Neural cell (in vitro differentiated cells): ENCODE results near the gene ANKRD33. TPM values are rescaled to one million over a fixed set of nuclear protein-coding genes. Genes with fewer than 3 reads are reported as not detected.

Experiments used
- H2AFZ ChIP-seq: fragments of 200-600, 300-800 bp; sonication (generic), shearing (Covaris generic); 2 replicates; pipeline ENCODE4 v1.6.0; 2014; ENCODE audit warnings: low read depth, mild to moderate bottlenecking, antibody characterized with exemption, low read length, moderate library complexity
- H3F3A ChIP-seq: fragments of 200-600 bp; shearing (Covaris generic); 2 replicates; pipeline ENCODE4 v1.6.1; 2016; ENCODE audit warnings: mild to moderate bottlenecking, moderate library complexity, mixed read lengths, antibody characterized with exemption, low read length; ENCODE audit not compliant: insufficient read depth, poor library complexity, severe bottlenecking
- H3K27ac ChIP-seq: fragments of 200-600, 300-800 bp; sonication (generic), shearing (Covaris generic); 2 replicates; pipeline ENCODE4 v1.5.1; 2014; ENCODE audit warnings: mild to moderate bottlenecking, low read length, moderate library complexity
- H3K27me3 ChIP-seq: fragments of 300-800, 200-600 bp; sonication (generic), shearing (Covaris generic); 2 replicates; pipeline ENCODE4 v1.6.0; 2014; ENCODE audit warnings: mild to moderate bottlenecking, low read depth, low read length, moderate library complexity; ENCODE audit not compliant: insufficient read depth
- H3K36me3 ChIP-seq: fragments of 300-800, 200-600 bp; sonication (generic), shearing (Covaris generic); 2 replicates; pipeline ENCODE4 v1.5.1; 2014; ENCODE audit warnings: mild to moderate bottlenecking, antibody characterized with exemption, low read length, moderate library complexity; ENCODE audit not compliant: insufficient read depth
- H3K4me2 ChIP-seq: fragments of 300-800, 200-600 bp; sonication (generic), shearing (Covaris generic); 2 replicates; pipeline ENCODE4 v1.6.0; 2014; ENCODE audit warnings: mild to moderate bottlenecking, low read length
- H3K4me3 ChIP-seq: fragments of 300-800, 200-600 bp; sonication (generic), shearing (Covaris generic); 2 replicates; pipeline ENCODE4 v1.5.1; 2014; ENCODE audit warnings: mild to moderate bottlenecking, low read length, moderate library complexity
- H3K79me2 ChIP-seq: fragments of 200-600 bp; shearing (Covaris generic); replicated peaks from 2 replicates; pipeline ENCODE4 v1.6.0; 2014; ENCODE audit warnings: mild to moderate bottlenecking, low read length, moderate library complexity; ENCODE audit not compliant: insufficient read depth
- H3K9ac ChIP-seq: fragments of 300-800, 200-600 bp; sonication (generic), shearing (Covaris generic); 2 replicates; pipeline ENCODE4 v1.6.1; 2016; ENCODE audit warnings: mild to moderate bottlenecking, low read length, mixed read lengths
- H3K9me2 ChIP-seq: fragments of 200-600 bp; shearing (Covaris generic); 2 replicates; pipeline ENCODE4 v1.6.1; 2016; ENCODE audit warnings: mild to moderate bottlenecking, low read length, mixed read lengths; ENCODE audit not compliant: insufficient read depth
- H3K9me3 ChIP-seq: fragments of 200-600, 300-800 bp; sonication (generic), shearing (Covaris generic); 2 replicates; pipeline ENCODE4 v1.6.1; 2016; ENCODE audit warnings: mild to moderate bottlenecking, mixed run types, low read length, moderate library complexity, mixed read lengths
- H4K20me1 ChIP-seq: fragments of 200-600 bp; shearing (Covaris generic); 2 replicates; pipeline ENCODE4 v1.6.1; 2016; ENCODE audit warnings: mild to moderate bottlenecking, mixed run types; ENCODE audit not compliant: insufficient read depth
- EP300 ChIP-seq: fragments of 450-650 bp; conservative IDR thresholded peaks from 2 replicates; pipeline ENCODE4 v1.6.1; 2014; ENCODE audit warnings: antibody characterized with exemption, mild to moderate bottlenecking, moderate library complexity; ENCODE audit not compliant: poor library complexity, severe bottlenecking
- EZH2 ChIP-seq: fragments of 200-600, 300-800 bp; shearing (Covaris generic), sonication (generic); IDR thresholded peaks from 2 replicates; pipeline ENCODE4 v1.6.1; 2014; ENCODE audit warnings: antibody characterized with exemption, low read length, borderline replicate concordance, mild to moderate bottlenecking; ENCODE audit not compliant: insufficient read depth, poor library complexity, severe bottlenecking
- MXI1 ChIP-seq: fragments of 450-650 bp; conservative IDR thresholded peaks from 2 replicates; pipeline ENCODE4 v1.6.1; 2014; ENCODE audit warnings: antibody characterized with exemption, mild to moderate bottlenecking; ENCODE audit not compliant: poor library complexity, severe bottlenecking
- POLR2AphosphoS5 ChIP-seq: IDR thresholded peaks from 2 replicates; pipeline ENCODE4 v1.6.1; 2012
- RAD21 ChIP-seq: fragments of 450-650 bp; conservative IDR thresholded peaks from 2 replicates; pipeline ENCODE4 v1.6.1; 2014; ENCODE audit warnings: antibody characterized with exemption, mild to moderate bottlenecking, moderate library complexity
- SMC3 ChIP-seq: fragments of 450-650 bp; conservative IDR thresholded peaks from 2 replicates; pipeline ENCODE4 v1.6.1; 2014; ENCODE audit warnings: antibody characterized with exemption, mild to moderate bottlenecking, moderate library complexity; ENCODE audit not compliant: poor library complexity
- TAF1 ChIP-seq: IDR thresholded peaks from 2 replicates; pipeline ENCODE4 v1.6.1; 2012; ENCODE audit warnings: low read depth
- polyA plus RNA-seq: library from polyadenylated mRNA; depleted of rRNA; stranded (reverse); fragments of >200 nt; gene quantifications from 2 replicates; pipeline ENCODE4 v1.2.3, GENCODE V29; 2014
- TF ChIP-seq, protein P1 (sequence below): IDR thresholded peaks from 2 replicates; pipeline ENCODE4 v1.6.1; 2012; ENCODE audit warnings: borderline replicate concordance
- TF ChIP-seq, protein P2 (sequence below): fragments of 450-650 bp; IDR thresholded peaks from 2 replicates; pipeline ENCODE4 v1.5.1; 2014; ENCODE audit warnings: antibody characterized with exemption, mild to moderate bottlenecking, moderate library complexity; ENCODE audit not compliant: poor library complexity, severe bottlenecking

ANKRD33 gene
- polyA plus RNA-seq, 1 donor from 2014 or later, result not detected

DNA sequence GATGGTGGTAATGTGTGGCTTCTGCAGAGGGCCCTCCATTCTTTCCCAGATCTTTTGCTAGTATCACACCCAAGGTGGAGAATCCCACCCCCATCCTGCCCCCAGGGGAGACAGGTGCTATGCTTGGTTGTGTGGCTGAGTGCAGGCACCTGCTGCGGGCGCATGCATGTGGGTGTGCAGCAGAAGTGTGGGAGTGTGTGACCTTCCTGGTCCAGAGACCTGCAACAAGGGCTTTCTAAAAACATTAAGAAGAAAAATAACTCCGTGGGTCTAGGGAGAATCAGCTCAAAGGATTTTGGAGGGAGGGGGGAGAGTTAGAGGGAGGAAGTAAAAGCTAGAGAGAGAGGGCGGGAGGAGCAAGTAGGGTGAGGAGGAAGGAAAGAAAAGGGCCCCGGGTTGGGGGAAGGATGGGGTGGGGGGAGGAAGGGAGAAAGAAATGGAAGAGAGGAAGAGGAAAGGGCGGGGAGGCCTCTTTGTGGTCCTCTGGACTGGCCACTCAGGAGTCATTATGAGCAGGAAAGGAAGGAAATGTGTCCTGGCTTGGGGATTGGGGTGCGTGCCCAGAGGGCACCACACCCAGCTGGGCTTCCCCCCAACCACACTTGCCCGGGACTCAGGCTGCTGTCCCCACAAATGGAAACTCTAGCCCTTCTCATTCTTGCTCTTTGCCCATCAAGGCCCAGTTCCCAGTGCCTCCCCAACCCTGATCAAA is 36.3 kb upstream of the ANKRD33 start:
- peaks cover 14% of the 10 kb centered on the region for H3K27me3 ChIP-seq
- H2AFZ ChIP-seq, result no peak overlapping the region
- H3K79me2 ChIP-seq, result peaks cover 1% of the 10 kb centered on the region
- H4K20me1 ChIP-seq, result no peaks in the 10 kb centered on the region
- H3K36me3 ChIP-seq, result no peaks in the 10 kb centered on the region
- no peaks in the 10 kb centered on the region for H3K9me3 ChIP-seq
- H3K9ac ChIP-seq, result no peak overlapping the region
- H3K4me2 ChIP-seq, result no peak overlapping the region
- no peak overlapping the region for H3K4me3 ChIP-seq
- TF ChIP-seq TAF1 (no peak), POLR2AphosphoS5 (no peak), EP300 (no peak), RAD21 (no peak), MXI1 (no peak), SMC3 (no peak), EZH2 (no peak)
- TF ChIP-seq, protein P1, sequence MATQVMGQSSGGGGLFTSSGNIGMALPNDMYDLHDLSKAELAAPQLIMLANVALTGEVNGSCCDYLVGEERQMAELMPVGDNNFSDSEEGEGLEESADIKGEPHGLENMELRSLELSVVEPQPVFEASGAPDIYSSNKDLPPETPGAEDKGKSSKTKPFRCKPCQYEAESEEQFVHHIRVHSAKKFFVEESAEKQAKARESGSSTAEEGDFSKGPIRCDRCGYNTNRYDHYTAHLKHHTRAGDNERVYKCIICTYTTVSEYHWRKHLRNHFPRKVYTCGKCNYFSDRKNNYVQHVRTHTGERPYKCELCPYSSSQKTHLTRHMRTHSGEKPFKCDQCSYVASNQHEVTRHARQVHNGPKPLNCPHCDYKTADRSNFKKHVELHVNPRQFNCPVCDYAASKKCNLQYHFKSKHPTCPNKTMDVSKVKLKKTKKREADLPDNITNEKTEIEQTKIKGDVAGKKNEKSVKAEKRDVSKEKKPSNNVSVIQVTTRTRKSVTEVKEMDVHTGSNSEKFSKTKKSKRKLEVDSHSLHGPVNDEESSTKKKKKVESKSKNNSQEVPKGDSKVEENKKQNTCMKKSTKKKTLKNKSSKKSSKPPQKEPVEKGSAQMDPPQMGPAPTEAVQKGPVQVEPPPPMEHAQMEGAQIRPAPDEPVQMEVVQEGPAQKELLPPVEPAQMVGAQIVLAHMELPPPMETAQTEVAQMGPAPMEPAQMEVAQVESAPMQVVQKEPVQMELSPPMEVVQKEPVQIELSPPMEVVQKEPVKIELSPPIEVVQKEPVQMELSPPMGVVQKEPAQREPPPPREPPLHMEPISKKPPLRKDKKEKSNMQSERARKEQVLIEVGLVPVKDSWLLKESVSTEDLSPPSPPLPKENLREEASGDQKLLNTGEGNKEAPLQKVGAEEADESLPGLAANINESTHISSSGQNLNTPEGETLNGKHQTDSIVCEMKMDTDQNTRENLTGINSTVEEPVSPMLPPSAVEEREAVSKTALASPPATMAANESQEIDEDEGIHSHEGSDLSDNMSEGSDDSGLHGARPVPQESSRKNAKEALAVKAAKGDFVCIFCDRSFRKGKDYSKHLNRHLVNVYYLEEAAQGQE, result no peak
- TF ChIP-seq, protein P2, sequence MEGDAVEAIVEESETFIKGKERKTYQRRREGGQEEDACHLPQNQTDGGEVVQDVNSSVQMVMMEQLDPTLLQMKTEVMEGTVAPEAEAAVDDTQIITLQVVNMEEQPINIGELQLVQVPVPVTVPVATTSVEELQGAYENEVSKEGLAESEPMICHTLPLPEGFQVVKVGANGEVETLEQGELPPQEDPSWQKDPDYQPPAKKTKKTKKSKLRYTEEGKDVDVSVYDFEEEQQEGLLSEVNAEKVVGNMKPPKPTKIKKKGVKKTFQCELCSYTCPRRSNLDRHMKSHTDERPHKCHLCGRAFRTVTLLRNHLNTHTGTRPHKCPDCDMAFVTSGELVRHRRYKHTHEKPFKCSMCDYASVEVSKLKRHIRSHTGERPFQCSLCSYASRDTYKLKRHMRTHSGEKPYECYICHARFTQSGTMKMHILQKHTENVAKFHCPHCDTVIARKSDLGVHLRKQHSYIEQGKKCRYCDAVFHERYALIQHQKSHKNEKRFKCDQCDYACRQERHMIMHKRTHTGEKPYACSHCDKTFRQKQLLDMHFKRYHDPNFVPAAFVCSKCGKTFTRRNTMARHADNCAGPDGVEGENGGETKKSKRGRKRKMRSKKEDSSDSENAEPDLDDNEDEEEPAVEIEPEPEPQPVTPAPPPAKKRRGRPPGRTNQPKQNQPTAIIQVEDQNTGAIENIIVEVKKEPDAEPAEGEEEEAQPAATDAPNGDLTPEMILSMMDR, result no peak
- H3K9me2 ChIP-seq, result no peaks in the 10 kb centered on the region
- H3F3A ChIP-seq, result no peaks in the 10 kb centered on the region
- no peak overlapping the region for H3K27ac ChIP-seq

DNA sequence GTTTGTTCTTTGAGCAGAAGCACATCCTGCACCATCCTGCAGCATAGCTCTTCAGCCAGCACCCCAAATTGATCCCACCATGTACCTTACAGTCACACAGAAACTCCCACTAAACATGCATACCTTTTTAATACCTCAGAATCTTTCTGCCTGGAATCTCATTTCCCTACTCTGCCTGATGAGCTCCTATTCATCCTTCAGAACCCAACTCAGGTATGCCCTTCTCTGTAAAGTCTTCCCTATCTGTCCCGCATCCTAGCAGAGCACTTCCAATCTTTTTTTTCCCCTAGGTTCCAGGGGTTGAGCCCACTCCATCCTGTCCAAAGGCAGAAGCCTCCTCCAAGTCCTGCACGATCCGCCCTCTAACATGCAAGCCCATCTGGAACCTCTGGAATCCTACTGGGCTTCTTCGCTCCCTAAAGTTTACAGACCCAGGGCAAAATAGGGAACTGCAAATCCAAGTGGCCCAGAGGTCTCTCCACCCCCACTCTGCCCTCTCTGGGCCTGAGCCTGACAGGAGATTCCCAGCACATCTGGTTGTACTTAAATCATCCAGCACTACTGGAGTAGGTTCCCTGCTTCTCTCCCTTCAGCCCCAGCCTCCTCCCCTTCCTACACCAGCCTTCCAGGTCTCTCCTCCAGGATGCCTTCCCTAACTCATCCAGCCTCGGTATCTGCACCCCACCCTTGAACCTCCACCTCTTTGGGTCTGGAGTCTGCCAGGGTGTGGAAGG is 35.3 kb upstream of the ANKRD33 start:
- Histone ChIP-seq H3K4me3 (no peak overlapping the region), H3K36me3 (no peaks in the 10 kb centered on the region), H3K4me2 (no peak overlapping the region), H4K20me1 (no peaks in the 10 kb centered on the region), H3K9ac (no peak overlapping the region), H3F3A (no peaks in the 10 kb centered on the region), H3K9me3 (no peaks in the 10 kb centered on the region), H3K9me2 (no peaks in the 10 kb centered on the region), H3K27me3 (peaks cover 7% of the 10 kb centered on the region), H3K79me2 (no peaks in the 10 kb centered on the region), H3K27ac (no peak overlapping the region), H2AFZ (no peak overlapping the region)
- no peak for TF ChIP-seq SMC3
- TF ChIP-seq, protein P1, result no peak
- no peak for TF ChIP-seq EP300
- no peak for TF ChIP-seq EZH2
- TF ChIP-seq POLR2AphosphoS5, result no peak
- no peak for TF ChIP-seq RAD21
- no peak for TF ChIP-seq TAF1
- TF ChIP-seq, protein P2, result no peak
- TF ChIP-seq MXI1, result no peak
